GM23338 (cell line): ENCODE data around the gene ATG4A.

Experiments used
- EZH2 ChIP-seq: fragments of 200-600 bp; sonication (generic); IDR thresholded peaks from one replicate; pipeline ENCODE4 v1.8.0; 2017; ENCODE audit warnings: antibody characterized with exemption, mild to moderate bottlenecking, low read depth; ENCODE audit not compliant: unreplicated experiment
- EZH2phosphoT487 ChIP-seq: fragments of 200-600 bp; sonication (generic); IDR thresholded peaks from one replicate; pipeline ENCODE4 v1.8.1; 2018; ENCODE audit warnings: antibody characterized with exemption; ENCODE audit not compliant: unreplicated experiment
- JUNB ChIP-seq: IDR thresholded peaks from one replicate; pipeline ENCODE4 v1.6.1; 2016; ENCODE audit warnings: antibody characterized with exemption; ENCODE audit not compliant: unreplicated experiment
- POLR2AphosphoS5 ChIP-seq: IDR thresholded peaks from 2 replicates; pipeline ENCODE4 v1.6.1; 2016; ENCODE audit warnings: antibody characterized with exemption, low read depth
- TF ChIP-seq, protein P1 (sequence below), 2 experiments: fragments of 200-600 bp in 1 of 2; sonication (generic) in 1 of 2; conservative IDR thresholded peaks; 2 replicates each; pipeline versions ENCODE4 v1.5.1 to v1.6.1; 2016 to 2017; ENCODE audit warnings: antibody characterized with exemption in 2 of 2, low read depth in 2 of 2, mild to moderate bottlenecking in 2 of 2, moderate library complexity in 1 of 2

DNA sequence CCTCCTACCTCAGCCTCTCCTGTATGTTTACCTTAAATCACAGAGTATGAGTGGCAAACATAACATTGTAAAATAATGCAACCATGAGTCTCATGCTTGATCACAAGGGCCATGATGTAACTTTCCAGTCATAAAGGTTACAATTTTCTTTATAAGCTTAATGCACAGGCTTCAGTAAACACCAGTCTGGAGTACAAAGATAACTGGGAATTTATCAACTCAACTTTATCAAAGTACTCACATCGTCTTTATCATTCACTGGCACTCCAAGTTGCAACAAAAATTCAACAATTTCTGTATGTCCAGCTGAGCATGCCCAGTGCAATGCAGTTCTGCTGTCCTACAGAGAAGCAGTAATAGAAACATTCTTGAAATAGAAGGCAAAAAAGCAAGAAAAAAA is 3.1 kb upstream of the ATG4A start:
- TF ChIP-seq, protein P1, sequence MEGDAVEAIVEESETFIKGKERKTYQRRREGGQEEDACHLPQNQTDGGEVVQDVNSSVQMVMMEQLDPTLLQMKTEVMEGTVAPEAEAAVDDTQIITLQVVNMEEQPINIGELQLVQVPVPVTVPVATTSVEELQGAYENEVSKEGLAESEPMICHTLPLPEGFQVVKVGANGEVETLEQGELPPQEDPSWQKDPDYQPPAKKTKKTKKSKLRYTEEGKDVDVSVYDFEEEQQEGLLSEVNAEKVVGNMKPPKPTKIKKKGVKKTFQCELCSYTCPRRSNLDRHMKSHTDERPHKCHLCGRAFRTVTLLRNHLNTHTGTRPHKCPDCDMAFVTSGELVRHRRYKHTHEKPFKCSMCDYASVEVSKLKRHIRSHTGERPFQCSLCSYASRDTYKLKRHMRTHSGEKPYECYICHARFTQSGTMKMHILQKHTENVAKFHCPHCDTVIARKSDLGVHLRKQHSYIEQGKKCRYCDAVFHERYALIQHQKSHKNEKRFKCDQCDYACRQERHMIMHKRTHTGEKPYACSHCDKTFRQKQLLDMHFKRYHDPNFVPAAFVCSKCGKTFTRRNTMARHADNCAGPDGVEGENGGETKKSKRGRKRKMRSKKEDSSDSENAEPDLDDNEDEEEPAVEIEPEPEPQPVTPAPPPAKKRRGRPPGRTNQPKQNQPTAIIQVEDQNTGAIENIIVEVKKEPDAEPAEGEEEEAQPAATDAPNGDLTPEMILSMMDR (conservative IDR thresholded peaks at IDR 0.05; ENCODE audit: low read depth in 2 of 2): no peak
- TF ChIP-seq POLR2AphosphoS5 (no peak), JUNB (no peak), EZH2 (no peak), EZH2phosphoT487 (no peak)
